ENCODE results near the gene SLC26A11.

DNA sequence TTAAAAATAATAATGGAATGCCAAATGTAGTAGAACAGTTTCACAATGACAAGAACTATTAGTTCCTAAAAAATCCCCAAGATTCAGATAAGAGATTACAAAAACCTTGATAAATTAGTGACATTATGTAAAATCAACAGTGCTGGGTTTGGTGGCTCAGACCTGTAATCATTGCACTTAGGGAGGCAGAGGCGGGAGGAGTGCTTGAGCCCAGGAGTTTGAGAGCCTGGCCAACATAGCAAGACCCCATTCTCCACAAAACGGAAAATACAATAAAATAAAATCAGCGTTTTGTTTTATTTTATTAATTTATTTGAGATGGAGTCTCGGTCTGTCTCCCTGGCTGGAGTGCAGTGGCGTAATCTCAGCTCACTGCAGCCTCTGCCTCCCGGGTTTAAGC is 46.3 kb upstream of the SLC26A11 start:
- TF ChIP-seq, protein P1, sequence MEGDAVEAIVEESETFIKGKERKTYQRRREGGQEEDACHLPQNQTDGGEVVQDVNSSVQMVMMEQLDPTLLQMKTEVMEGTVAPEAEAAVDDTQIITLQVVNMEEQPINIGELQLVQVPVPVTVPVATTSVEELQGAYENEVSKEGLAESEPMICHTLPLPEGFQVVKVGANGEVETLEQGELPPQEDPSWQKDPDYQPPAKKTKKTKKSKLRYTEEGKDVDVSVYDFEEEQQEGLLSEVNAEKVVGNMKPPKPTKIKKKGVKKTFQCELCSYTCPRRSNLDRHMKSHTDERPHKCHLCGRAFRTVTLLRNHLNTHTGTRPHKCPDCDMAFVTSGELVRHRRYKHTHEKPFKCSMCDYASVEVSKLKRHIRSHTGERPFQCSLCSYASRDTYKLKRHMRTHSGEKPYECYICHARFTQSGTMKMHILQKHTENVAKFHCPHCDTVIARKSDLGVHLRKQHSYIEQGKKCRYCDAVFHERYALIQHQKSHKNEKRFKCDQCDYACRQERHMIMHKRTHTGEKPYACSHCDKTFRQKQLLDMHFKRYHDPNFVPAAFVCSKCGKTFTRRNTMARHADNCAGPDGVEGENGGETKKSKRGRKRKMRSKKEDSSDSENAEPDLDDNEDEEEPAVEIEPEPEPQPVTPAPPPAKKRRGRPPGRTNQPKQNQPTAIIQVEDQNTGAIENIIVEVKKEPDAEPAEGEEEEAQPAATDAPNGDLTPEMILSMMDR (IDR thresholded peaks at IDR 0.05; ENCODE audit: insufficient read depth, low read length, poor library complexity, severe bottlenecking): no peak
- no peak for TF ChIP-seq EZH2phosphoT487 (conservative IDR thresholded peaks at IDR 0.05; ENCODE audit: low read length)
